Gastrocnemius medialis (tissue), 4 donors: Measurements from ENCODE around the gene GRPEL1.

Experiments used
- POLR2A ChIP-seq, 2 donors: fragments of 450-650 bp; IDR thresholded peaks; one replicate each; pipeline ENCODE4 v1.6.1; 2017; ENCODE audit warnings: antibody characterized with exemption in 2 of 2, mild to moderate bottlenecking in 2 of 2, moderate library complexity in 2 of 2
- TF ChIP-seq, protein P1 (sequence below), 5 experiments: fragments of 450-650 bp in 3 of 5; fragments of 200-600 bp in 2 of 5; sonication (generic) in 2 of 5; IDR thresholded peaks in 4 of 5; conservative IDR thresholded peaks in 1 of 5; 1 replicate in 4 of 5; 2 replicates in 1 of 5; pipeline ENCODE4 v1.5.1; 2016 to 2019; ENCODE audit warnings: antibody characterized with exemption in 5 of 5, mild to moderate bottlenecking in 3 of 5, moderate library complexity in 3 of 5

GRCh38 chr4:7059662-7060061 lies 8.2 kb downstream of the GRPEL1 start:
- TF ChIP-seq, protein P1, sequence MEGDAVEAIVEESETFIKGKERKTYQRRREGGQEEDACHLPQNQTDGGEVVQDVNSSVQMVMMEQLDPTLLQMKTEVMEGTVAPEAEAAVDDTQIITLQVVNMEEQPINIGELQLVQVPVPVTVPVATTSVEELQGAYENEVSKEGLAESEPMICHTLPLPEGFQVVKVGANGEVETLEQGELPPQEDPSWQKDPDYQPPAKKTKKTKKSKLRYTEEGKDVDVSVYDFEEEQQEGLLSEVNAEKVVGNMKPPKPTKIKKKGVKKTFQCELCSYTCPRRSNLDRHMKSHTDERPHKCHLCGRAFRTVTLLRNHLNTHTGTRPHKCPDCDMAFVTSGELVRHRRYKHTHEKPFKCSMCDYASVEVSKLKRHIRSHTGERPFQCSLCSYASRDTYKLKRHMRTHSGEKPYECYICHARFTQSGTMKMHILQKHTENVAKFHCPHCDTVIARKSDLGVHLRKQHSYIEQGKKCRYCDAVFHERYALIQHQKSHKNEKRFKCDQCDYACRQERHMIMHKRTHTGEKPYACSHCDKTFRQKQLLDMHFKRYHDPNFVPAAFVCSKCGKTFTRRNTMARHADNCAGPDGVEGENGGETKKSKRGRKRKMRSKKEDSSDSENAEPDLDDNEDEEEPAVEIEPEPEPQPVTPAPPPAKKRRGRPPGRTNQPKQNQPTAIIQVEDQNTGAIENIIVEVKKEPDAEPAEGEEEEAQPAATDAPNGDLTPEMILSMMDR (IDR thresholded peaks at IDR 0.05 in 4 of 5, conservative IDR thresholded peaks at IDR 0.05 in 1 of 5): no peak
- TF ChIP-seq POLR2A (IDR thresholded peaks at IDR 0.05): no peak
